Measurements from ENCODE around the gene SLC3A2. TPM values are rescaled to one million over a fixed set of nuclear protein-coding genes. Genes with fewer than 3 reads are reported as not detected.

The SLC3A2 gene
- total RNA-seq, 1 experiment from 2014 or later, result 334 TPM

GRCh38 chr11:62851807-62852522 is 28.7 kb upstream of the SLC3A2 start:
- ChIA-PET POLR2A (interaction anchor here (0.5 to 5.4 kb wide), 8 partner anchors 9 to 149 kb away, joined by 3 to 83 read pairs (median 4); partner anchors contain the start of genes SLC3A2, STX5 and WDR74), CTCF (interaction anchor here (1.5 to 2.9 kb wide), 2 partner anchors 32 to 65 kb away, joined by 5 to 11 read pairs; partner anchors contain the start of gene TMEM179B)
- H3K27me3 Mint-ChIP-seq (ENCODE audit: low read depth), result 0 out of 2 replicates have a peak, but pooled peaks cover 4% of the 10 kb centered on the region
- H3K4me3 Mint-ChIP-seq, result peak overlapping the region; percentile 99
- TF ChIP-seq, protein P1, sequence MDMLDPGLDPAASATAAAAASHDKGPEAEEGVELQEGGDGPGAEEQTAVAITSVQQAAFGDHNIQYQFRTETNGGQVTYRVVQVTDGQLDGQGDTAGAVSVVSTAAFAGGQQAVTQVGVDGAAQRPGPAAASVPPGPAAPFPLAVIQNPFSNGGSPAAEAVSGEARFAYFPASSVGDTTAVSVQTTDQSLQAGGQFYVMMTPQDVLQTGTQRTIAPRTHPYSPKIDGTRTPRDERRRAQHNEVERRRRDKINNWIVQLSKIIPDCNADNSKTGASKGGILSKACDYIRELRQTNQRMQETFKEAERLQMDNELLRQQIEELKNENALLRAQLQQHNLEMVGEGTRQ (CRISPR knock-in tag; IDR thresholded peaks at IDR 0.05), result no peak
- TF ChIP-seq ZNF425 (CRISPR knock-in tag; conservative IDR thresholded peaks at IDR 0.05), result peak; percentile 65; the same call in 1 of the 2 replicates
- peak overlapping the region; percentile 94 for H3K27ac Mint-ChIP-seq
- H3K9me3 Mint-ChIP-seq, result peaks cover 11% of the 10 kb centered on the region
- peaks cover 53% of the 10 kb centered on the region for H3K36me3 Mint-ChIP-seq
- no peak for ATAC-seq
- no peak for DNase-seq (ENCODE audit: low spot score)
- peaks cover 29% of the 10 kb centered on the region for H3K4me1 Mint-ChIP-seq

DNA sequence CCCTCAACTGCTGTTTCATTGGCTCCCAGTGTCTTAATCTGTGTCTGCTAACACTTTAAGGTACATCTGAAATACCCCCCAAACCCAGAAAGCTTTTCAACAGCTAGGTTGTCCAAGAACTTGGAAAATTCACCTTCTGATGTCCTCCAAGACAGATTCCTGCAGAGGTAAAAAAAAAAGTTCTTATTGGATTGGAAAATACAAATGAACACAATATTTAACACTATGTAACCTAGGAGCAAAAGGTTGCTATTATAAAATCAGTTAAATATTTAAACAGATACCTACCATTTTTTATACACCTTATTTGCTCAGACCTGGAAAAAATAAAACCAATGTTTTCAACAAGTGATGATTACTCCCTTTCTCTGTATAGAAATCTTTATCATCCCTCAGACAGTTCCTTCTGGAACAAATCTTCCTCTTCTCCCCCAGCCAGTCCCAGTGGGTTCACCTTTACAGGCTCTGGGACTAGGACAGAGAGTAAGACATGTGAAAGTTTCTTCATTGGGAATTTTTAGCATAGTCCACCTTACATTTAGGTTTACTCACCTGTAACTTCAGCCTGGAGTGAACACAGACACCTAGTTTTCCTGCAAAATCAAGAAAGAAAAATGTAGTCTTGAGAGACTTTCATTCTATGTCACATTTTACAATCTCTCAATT is 28.0 kb upstream of the SLC3A2 start:
- H3K4me3 Mint-ChIP-seq, result peak overlapping the region; percentile 99
- H3K27me3 Mint-ChIP-seq (ENCODE audit: low read depth), result 0 out of 2 replicates have a peak, but pooled peaks cover 4% of the 10 kb centered on the region
- DNase-seq (ENCODE audit: low spot score) (no peak), ATAC-seq (no peak)
- H3K36me3 Mint-ChIP-seq, result peaks cover 53% of the 10 kb centered on the region
- peaks cover 7% of the 10 kb centered on the region for H3K9me3 Mint-ChIP-seq
- ChIA-PET POLR2A (interaction anchor here (0.6 to 5.4 kb wide), 5 partner anchors 9 to 149 kb away, joined by 3 to 83 read pairs (median 11); partner anchors contain the start of genes SLC3A2 and WDR74), CTCF (interaction anchor here (1.5 kb wide), 1 partner anchor 32 kb away, joined by 5 read pairs; no protein-coding TSS in a partner anchor)
- peak overlapping the region; percentile 95 for H3K27ac Mint-ChIP-seq
- peaks cover 34% of the 10 kb centered on the region for H3K4me1 Mint-ChIP-seq
- TF ChIP-seq ZNF425 (CRISPR knock-in tag; conservative IDR thresholded peaks at IDR 0.05) (peak; percentile 36; the same call in 1 of the 2 replicates), JAZF1 (CRISPR knock-in tag; IDR thresholded peaks at IDR 0.05) (no peak)

GRCh38 chr11:62853279-62853965 is 27.3 kb upstream of the SLC3A2 start:
- peaks cover 41% of the 10 kb centered on the region for H3K4me1 Mint-ChIP-seq
- H3K4me3 Mint-ChIP-seq, result peak overlapping the region; percentile 99
- H3K27ac Mint-ChIP-seq, result peak overlapping the region; percentile 95
- 0 out of 2 replicates have a peak, but pooled peaks cover 4% of the 10 kb centered on the region for H3K27me3 Mint-ChIP-seq (ENCODE audit: low read depth)
- ATAC-seq (no peak), DNase-seq (ENCODE audit: low spot score) (no peak)
- H3K36me3 Mint-ChIP-seq, result peaks cover 47% of the 10 kb centered on the region
- ChIA-PET CTCF (interaction anchor here (0.8 kb wide), 1 partner anchor 9 kb away, joined by 3 read pairs; no protein-coding TSS in a partner anchor), POLR2A (interaction anchor here (1.2 to 5.4 kb wide), 4 partner anchors 13 to 67 kb away, joined by 3 to 83 read pairs (median 24); partner anchors contain the start of genes SLC3A2, STX5 and WDR74)
- no peaks in the 10 kb centered on the region for H3K9me3 Mint-ChIP-seq
- TF ChIP-seq, protein P2, sequence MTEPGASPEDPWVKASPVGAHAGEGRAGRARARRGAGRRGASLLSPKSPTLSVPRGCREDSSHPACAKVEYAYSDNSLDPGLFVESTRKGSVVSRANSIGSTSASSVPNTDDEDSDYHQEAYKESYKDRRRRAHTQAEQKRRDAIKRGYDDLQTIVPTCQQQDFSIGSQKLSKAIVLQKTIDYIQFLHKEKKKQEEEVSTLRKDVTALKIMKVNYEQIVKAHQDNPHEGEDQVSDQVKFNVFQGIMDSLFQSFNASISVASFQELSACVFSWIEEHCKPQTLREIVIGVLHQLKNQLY (CRISPR knock-in tag; IDR thresholded peaks at IDR 0.05), result no peak
- TF ChIP-seq, protein P3, sequence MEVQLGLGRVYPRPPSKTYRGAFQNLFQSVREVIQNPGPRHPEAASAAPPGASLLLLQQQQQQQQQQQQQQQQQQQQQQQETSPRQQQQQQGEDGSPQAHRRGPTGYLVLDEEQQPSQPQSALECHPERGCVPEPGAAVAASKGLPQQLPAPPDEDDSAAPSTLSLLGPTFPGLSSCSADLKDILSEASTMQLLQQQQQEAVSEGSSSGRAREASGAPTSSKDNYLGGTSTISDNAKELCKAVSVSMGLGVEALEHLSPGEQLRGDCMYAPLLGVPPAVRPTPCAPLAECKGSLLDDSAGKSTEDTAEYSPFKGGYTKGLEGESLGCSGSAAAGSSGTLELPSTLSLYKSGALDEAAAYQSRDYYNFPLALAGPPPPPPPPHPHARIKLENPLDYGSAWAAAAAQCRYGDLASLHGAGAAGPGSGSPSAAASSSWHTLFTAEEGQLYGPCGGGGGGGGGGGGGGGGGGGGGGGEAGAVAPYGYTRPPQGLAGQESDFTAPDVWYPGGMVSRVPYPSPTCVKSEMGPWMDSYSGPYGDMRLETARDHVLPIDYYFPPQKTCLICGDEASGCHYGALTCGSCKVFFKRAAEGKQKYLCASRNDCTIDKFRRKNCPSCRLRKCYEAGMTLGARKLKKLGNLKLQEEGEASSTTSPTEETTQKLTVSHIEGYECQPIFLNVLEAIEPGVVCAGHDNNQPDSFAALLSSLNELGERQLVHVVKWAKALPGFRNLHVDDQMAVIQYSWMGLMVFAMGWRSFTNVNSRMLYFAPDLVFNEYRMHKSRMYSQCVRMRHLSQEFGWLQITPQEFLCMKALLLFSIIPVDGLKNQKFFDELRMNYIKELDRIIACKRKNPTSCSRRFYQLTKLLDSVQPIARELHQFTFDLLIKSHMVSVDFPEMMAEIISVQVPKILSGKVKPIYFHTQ (CRISPR knock-in tag; IDR thresholded peaks at IDR 0.05), result 0 out of 2 replicates have a peak, but pooled peaks have one; percentile 19
- TF ChIP-seq ZNF317 (CRISPR knock-in tag; IDR thresholded peaks at IDR 0.05; ENCODE audit: borderline replicate concordance, low read depth), result no peak
- TF ChIP-seq NFATC4 (CRISPR knock-in tag; IDR thresholded peaks at IDR 0.05), result 0 out of 2 replicates have a peak, but pooled peaks have one; percentile 10
- TF ChIP-seq RORB (CRISPR knock-in tag; IDR thresholded peaks at IDR 0.05), result no peak
- no peak for TF ChIP-seq GTF2I (CRISPR knock-in tag; conservative IDR thresholded peaks at IDR 0.05)
- no peak for TF ChIP-seq ZBTB21 (CRISPR knock-in tag; IDR thresholded peaks at IDR 0.05; ENCODE audit: borderline replicate concordance)
- TF ChIP-seq, protein P4, sequence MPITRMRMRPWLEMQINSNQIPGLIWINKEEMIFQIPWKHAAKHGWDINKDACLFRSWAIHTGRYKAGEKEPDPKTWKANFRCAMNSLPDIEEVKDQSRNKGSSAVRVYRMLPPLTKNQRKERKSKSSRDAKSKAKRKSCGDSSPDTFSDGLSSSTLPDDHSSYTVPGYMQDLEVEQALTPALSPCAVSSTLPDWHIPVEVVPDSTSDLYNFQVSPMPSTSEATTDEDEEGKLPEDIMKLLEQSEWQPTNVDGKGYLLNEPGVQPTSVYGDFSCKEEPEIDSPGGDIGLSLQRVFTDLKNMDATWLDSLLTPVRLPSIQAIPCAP (CRISPR knock-in tag; IDR thresholded peaks at IDR 0.05), result no peak
- no peak for TF ChIP-seq ATF1 (CRISPR knock-in tag; IDR thresholded peaks at IDR 0.05)
- peak; percentile 65; the same call in 1 of the 2 replicates for TF ChIP-seq ZNF671 (CRISPR knock-in tag; IDR thresholded peaks at IDR 0.05)
- peak; percentile 64; the same call in 1 of the 2 replicates for TF ChIP-seq EMX1 (CRISPR knock-in tag; IDR thresholded peaks at IDR 0.05)
- TF ChIP-seq CREM (CRISPR knock-in tag; IDR thresholded peaks at IDR 0.05), result no peak
